Dermis microvascular lymphatic vessel endothelial cell (primary cell): Measurements from ENCODE around the gene EEF1G. TPM values are rescaled to one million over a fixed set of nuclear protein-coding genes. Genes with fewer than 3 reads are reported as not detected.
"Not testable (repeated sequence)": the region's sequence is repeated elsewhere in the genome, so short reads cannot be mapped to it uniquely, and the experiment has no call there.

Experiments used
- DNase-seq, 2 donors: peaks; one replicate each; pipeline versions ENCODE4 v3.0.0 to v3.0.0-alpha.2; 2010; ENCODE audit warnings: low read depth in 2 of 2
- total RNA-seq: library from RNA; depleted of rRNA; stranded (reverse); fragments of >200 nt; gene quantifications from 2 replicates; pipeline ENCODE4 v1.2.1, GENCODE V29; 2014

EEF1G gene
- 1,142 and 1,515 TPM in 2 replicates for total RNA-seq

DNA sequence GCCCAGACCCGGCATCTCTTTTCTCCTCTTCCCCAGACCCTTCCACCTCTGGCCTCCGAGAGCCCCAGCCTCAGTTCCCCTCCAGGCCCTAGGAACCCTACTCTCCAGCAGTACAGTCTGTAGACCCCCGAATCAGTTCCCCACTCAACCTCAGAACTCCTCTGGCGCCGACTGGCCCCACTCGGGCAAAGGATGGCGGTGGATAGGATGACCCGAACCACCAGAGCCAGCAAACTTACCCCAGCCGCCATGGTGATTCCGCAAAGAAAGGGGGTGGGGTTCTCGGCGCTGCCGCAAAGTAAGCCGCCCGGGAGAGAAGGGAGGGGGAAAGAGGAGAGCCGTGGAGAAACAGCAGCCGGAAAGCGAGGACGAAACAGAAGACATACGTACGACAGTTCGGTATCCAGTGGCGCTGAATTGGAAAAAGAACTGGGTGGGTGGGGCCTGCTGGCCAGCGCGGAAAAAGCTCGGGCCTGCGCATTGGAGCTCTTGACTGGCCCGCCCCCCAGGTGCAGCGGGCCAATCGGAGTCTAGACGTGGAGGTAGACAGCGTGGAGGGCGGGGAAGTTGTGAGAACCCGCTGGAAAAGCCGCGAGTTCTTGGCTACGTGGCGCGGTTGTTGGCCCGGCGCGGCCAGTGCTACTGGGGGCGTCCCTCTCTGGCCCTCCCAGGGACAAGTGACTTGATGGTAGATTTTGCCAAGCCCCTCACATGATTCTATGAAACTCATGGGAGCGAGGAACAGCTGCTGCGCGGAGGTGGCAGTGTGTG lies at the start of gene EEF1G:
Gene EEF1G (minus strand): TSS at position 300 of the 771 bp plus-strand sequence. CDS start 49 bp downstream, at position 251.
- peak; percentile 100 for DNase-seq

- DNase-seq: no peak
Observed at GRCh38 chr11:62622476-62623089, 48.9 kb upstream of the EEF1G start.

GRCh38 chr11:62621567-62622470 lies 48.1 kb upstream of the EEF1G start, which contains the start of gene B3GAT3:
Gene B3GAT3, minus strand, starts transcription at chr11:62621986. Its CDS starts 39 bp downstream, at chr11:62621947.
- DNase-seq: peak; percentile 91 to 97

DNA sequence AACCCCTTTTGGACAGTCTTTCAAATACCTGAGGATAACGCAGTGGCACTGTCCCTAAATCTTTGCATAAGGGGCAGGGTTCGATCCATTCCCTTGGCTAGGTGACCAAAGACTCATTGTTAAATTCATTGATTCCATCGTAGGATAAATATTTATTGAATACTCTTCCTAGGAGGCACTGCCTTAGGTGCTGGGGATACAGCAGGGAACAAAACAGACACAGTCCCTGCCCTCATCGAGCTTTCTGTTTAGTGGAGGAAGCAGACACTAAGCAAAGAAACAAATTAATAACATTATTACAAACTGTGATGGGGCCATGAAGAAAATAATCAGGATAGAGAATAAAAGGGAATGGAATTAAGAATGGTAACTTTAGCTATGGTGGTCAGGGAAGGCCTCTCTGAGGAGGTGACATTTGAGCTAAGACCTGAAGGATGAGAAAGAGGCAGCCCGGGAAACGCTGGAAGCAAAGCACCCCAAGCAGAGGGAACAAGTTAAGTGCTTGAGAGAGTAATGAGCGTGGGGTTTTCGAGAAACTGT lies 47.4 kb upstream of the EEF1G start:
- no peak for DNase-seq

GRCh38 chr11:62616957-62617356 lies 43.3 kb upstream of the EEF1G start:
- DNase-seq: not testable (repeated sequence)

- DNase-seq: no peak
Observed at GRCh38 chr11:62615521-62615920, 41.8 kb upstream of the EEF1G start.

DNA sequence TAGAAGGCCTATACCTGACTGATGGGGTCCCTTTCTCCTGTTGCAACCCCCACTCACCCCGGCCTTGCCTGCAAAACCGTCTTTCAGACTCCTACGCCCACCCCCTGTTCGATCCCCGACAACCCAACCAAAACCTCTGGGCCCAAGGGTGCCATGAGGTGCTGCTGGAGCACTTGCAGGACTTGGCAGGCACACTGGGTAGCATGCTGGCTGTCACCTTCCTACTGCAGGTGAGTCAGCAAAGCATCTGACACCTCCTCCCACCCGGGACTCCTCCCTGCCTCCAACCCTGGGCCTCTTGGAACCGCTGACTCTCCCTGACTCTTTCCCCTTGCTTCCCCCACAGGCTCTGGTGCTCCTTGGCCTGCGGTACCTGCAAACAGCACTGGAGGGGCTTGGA lies 40.6 kb upstream of the EEF1G start:
- no peak for DNase-seq

- DNase-seq: no peak
Observed at GRCh38 chr11:62613291-62613778, 39.6 kb upstream of the EEF1G start.

DNA sequence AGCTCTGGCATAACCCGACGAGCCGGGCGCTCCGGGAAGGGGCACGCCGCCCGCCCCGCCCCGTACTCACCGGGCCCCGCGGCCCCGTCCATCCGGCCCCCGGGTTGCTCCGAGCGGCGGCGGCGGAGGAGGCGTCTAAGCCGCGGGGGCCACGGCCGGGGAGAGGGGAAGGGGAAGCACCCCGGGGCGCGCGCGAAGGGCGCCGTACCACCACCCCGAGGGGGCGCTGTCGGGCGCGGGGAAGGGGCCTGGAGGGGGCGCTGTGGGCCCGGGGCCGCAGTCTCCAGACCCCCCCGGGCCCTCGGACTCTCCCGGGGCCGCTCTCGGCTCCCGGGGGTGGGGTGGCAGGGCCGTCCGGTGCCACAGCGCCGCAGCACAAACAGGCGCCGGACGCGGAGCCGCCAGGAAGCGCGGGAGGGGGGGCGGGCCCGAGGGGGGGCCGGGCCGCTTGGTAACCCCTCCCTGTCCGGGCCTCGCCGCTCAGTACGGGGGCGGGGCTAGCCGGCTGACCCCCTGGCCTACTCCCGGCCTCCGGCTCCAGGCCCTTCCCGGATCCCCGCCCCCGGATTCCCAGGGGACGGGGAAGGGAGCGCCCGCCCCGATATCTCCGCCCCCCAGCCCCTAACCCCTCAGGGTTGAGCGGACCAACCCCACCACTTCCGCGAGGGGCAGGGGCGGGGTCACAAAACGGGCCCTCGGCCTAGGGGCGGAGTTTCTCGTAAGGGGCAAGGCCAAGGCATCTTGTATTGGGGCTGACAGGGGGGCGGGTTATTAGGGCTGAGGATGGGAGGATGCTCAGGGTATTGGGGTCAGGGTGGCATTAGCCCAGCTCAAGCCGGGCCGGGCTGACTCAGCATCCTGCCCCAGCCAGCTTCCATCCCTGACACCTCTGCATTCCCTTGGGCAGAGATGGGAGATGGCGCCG lies 38.9 kb upstream of the EEF1G start, which contains the start of the genes EML3 and ROM1:
Gene EML3 (minus strand): TSS at position 410 of the 925 bp plus-strand sequence. CDS start 318 bp downstream, at position 92.
Gene ROM1 (plus strand): TSS at position 892 of the 925 bp plus-strand sequence. CDS start 25 bp downstream, at position 917.
- peak; percentile 49 to 85 for DNase-seq

DNA sequence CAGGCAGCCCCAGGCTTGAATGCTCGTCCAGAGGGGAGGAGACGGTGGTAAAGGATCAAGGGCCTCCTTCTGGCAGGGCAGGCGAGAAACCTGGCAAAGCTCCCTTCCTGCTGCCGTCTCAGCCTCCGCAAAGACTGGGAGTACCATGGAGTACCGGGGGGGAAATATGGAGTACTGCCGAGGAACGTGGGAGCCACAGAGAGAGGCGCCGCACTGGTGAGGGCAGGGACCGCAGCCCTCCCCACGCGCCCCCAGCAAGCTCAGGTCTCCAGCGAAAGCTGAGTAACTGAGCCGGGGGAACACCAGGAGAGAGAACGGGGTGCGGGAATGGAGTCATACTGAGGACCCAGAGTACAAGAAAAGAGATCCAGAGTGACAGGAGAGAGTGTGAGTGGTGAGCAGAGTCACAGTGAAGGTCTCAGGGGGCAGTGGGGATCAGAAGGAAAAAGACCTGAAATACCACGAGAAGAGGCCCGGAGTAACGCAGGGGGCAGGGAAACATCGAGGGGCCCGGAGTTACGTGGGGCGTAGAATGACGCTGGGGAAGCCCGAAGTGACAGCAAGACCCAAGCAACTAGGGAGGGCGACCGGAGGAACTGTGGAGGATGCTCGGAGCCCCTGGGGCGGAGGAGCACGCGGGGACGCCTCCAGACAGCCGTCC lies 38.1 kb upstream of the EEF1G start:
- DNase-seq: peak in 1 of 2 donors; percentile 54

GRCh38 chr11:62610814-62611704 lies 37.4 kb upstream of the EEF1G start:
- no peak for DNase-seq

DNA sequence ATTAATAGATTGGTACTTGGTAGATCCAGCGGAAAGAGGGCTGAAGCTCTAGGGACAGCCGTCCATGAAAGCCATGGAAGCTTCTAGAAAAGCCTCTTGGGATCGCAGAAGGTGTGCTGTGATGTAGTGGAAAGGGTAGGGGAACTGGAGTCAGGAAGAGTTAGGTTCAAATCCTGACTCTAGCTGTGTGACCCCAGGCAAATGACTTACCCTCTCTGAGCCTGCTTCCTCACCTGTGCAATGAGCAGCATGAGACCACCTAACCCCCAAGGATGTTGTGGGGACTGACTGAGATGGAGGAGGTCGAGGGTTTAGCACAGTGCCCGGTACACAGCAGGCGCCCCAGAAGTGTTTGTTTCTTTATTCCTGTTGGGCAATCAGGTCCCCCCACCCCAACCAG lies 36.7 kb upstream of the EEF1G start:
- no peak for DNase-seq

DNA sequence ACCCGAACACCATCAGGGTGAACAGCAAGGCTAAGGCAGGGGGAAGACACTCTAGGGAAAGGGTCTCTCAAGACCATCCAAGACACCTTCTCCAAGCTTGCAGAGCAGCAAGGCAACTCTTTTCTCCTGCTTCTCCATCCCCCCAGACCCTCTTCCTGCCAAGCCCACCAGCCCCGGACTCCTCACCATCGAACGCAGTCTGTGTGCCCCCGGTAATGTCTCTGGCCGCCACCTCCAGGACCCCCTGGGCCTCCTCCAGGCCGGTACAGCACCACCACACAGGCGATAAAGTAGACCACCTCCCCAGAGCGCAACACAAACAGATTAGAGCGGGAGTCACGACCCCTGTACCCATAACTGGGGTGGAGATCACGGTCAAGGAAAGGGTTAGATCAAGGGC lies 35.1 kb upstream of the EEF1G start:
- DNase-seq: no peak

DNA sequence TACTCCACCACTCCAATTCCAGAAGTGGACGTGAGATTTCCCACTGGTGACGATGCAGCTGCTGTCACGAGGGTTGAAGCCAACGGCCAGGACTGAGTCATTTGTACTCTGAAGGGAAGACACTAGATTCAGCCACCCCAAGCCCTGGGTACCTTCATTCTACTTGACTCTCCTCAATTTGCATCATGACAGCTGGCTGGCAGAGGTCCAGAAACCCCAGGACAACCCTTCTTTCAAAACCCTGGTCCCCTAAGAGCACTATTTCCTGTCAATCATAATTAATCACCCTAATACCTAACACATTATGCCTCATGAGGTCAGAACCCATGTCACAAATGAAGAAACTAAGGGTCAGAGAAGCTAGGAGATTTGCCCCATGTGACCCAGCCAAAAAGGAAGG lies 34.0 kb upstream of the EEF1G start:
- DNase-seq: no peak

GRCh38 chr11:62605902-62606301 lies 32.2 kb upstream of the EEF1G start:
- no peak for DNase-seq

DNA sequence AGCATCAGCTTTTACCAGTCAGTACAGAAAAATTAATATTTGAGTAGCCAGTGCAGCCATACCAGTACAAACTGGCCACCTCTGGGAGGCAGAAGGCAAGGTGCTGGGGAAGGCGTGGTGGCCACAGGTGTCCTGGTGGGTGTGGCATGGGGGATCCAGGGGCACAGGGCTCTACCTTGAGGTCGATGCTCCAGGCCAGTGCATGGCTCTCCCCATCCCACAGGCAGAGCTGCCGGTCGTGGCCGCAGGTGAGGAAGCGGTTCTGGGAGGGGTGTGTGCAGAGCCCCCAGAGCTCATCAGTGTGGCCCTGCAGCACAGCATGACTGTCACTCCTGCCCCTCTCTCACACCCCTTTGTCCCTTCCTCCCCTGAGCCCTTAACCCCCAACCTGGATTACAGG lies 31.8 kb upstream of the EEF1G start:
- DNase-seq: no peak

DNA sequence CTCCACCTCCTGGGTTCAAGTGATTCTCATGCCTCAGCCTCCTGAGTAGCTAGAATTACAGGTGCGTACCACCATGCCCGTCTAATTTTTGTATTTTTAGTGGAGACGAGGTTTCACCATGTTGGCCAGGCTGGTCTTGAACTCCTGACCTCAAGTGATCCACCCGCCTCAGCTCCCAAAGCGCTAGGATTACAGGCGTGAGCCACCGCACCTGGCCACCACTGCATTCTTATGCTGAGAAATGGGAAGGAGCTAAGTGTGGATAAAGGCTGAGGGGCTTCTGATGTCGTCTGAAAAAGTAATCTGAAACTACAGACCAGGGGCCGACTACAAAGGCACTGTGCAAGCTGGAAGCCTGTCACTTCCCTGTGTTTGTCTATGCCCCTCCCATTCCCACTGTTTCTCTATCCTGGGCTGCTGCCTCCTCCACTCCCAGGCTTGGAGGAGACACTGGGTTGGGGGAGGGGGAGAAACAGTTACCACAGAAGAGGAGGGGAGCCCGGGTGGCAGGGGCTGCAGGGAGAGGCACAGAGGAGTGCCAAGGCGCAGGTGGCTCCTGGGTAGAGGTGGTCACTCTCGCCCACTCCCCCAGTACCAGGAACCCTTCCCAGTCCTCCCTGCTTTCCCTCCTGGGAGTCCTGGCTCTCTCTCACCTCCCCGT lies 30.9 kb upstream of the EEF1G start:
- no peak for DNase-seq

- DNase-seq: no peak
Observed at GRCh38 chr11:62603776-62604299, 30.1 kb upstream of the EEF1G start.
